H1 (cell line): ENCODE measurements around the gene BSCL2. TPM values are rescaled to one million over a fixed set of nuclear protein-coding genes. Genes with fewer than 3 reads are reported as not detected.

Experiments
- CTCF ChIA-PET: fragments of 300-600 bp; sonication (Branson Sonifier 250); formaldehyde crosslinking; loops from one replicate; lab custom pipeline; 2021; ENCODE audit not compliant: partially characterized antibody; lab: Charles Lee
- POLR2A ChIA-PET: fragments of 300-600 bp; sonication (Branson Sonifier 250); formaldehyde crosslinking; loops from one replicate; lab custom pipeline; 2021; ENCODE audit warnings: inconsistent platforms; ENCODE audit not compliant: partially characterized antibody; lab: Charles Lee
- DNase-seq, 2 experiments: peaks; one replicate each; pipeline versions ENCODE4 v3.0.0 to v3.0.0-alpha.2; 2010 to 2022; ENCODE audit warnings: low spot score in 2 of 2, low read depth in 1 of 2, mixed read lengths in 1 of 2
- FAIRE-seq: peaks from 2 replicates; lab custom pipeline; 2011; peaks lifted over from hg19 to GRCh38; lab: Jason Lieb, UNC
- H2AFZ ChIP-seq: 2 replicates; pipeline ENCODE4 v1.8.1; 2012; ENCODE audit warnings: low read length, inconsistent platforms
- H2AK5ac ChIP-seq: 2 replicates; pipeline ENCODE4 v1.6.1; 2013; ENCODE audit warnings: low read depth, low read length
- H2BK120ac ChIP-seq: replicated peaks from 2 replicates; pipeline ENCODE3; 2013; ENCODE audit warnings: low read depth, low read length, inconsistent platforms
- H2BK12ac ChIP-seq: 2 replicates; pipeline ENCODE4 v1.6.1; 2013; ENCODE audit warnings: low read depth, low read length
- H2BK15ac ChIP-seq: 2 replicates; pipeline ENCODE4 v1.6.1; 2013; ENCODE audit warnings: low read length
- H2BK20ac ChIP-seq: 2 replicates; pipeline ENCODE4 v1.6.1; 2013; ENCODE audit warnings: low read length
- H2BK5ac ChIP-seq: 2 replicates; pipeline ENCODE4 v1.6.1; 2013; ENCODE audit warnings: low read depth, low read length
- H3K14ac ChIP-seq: 2 replicates; pipeline ENCODE4 v1.6.1; 2013; ENCODE audit warnings: inconsistent platforms; ENCODE audit not compliant: insufficient read length
- H3K18ac ChIP-seq: 2 replicates; pipeline ENCODE4 v1.6.1; 2013; ENCODE audit warnings: low read length; ENCODE audit errors: extremely low read depth
- H3K23ac ChIP-seq: 2 replicates; pipeline ENCODE4 v1.6.1; 2013; ENCODE audit warnings: inconsistent platforms; ENCODE audit not compliant: insufficient read length
- H3K23me2 ChIP-seq: 2 replicates; pipeline ENCODE4 v1.6.1; 2013; ENCODE audit warnings: low read depth, low read length
- H3K27ac ChIP-seq: 2 replicates; pipeline ENCODE4 v1.6.1; 2011; ENCODE audit warnings: low read depth, low read length, inconsistent platforms
- H3K27me3 ChIP-seq, 4 experiments: replicated peaks in 1 of 4; 1 replicate in 1 of 4; 2 replicates in 3 of 4; pipeline versions ENCODE4 v1.6.1 to v1.8.1; 2011 to 2013; ENCODE audit warnings: low read length in 3 of 4, mild to moderate bottlenecking in 3 of 4, inconsistent platforms in 2 of 4, mixed read lengths in 2 of 4, moderate library complexity in 1 of 4; ENCODE audit not compliant: control insufficient read depth in 3 of 4, insufficient read depth in 3 of 4; ENCODE audit errors: extremely low read depth in 1 of 4
- H3K36me3 ChIP-seq, 4 experiments: 2 replicates each; pipeline versions ENCODE4 v1.6.1 to v1.8.1; 2011 to 2013; ENCODE audit warnings: mild to moderate bottlenecking in 4 of 4, low read length in 3 of 4, moderate library complexity in 2 of 4, control low read depth in 1 of 4, inconsistent platforms in 1 of 4; ENCODE audit not compliant: insufficient read depth in 4 of 4, control insufficient read depth in 2 of 4
- H3K4ac ChIP-seq: replicated peaks from 2 replicates; pipeline ENCODE3; 2013; ENCODE audit warnings: low read length, low read depth, mixed read lengths, inconsistent platforms; ENCODE audit not compliant: insufficient read length
- H3K4me1 ChIP-seq, 4 experiments: replicated peaks in 1 of 4; 1 replicate in 1 of 4; 2 replicates in 3 of 4; pipeline versions ENCODE4 v1.6.1 to v1.8.1; 2011 to 2013; ENCODE audit warnings: low read length in 3 of 4, inconsistent platforms in 2 of 4, mixed read lengths in 1 of 4; ENCODE audit not compliant: insufficient read depth in 4 of 4, control insufficient read depth in 3 of 4
- H3K4me2 ChIP-seq, 2 experiments: 2 replicates each; pipeline versions ENCODE4 v1.6.1 to v1.8.1; 2011 to 2013; ENCODE audit warnings: low read depth in 2 of 2, low read length in 2 of 2, control low read depth in 1 of 2, inconsistent platforms in 1 of 2, mild to moderate bottlenecking in 1 of 2; ENCODE audit not compliant: insufficient read depth in 1 of 2
- H3K4me3 ChIP-seq, 4 experiments: fragments of 200-600, 300-600 bp in 1 of 4; sonication (generic), shearing (Covaris generic), sonication (Bioruptor Twin) in 1 of 4; 2 replicates each; pipeline versions ENCODE4 v1.5.1 to v1.8.1; 2011 to 2016; ENCODE audit warnings: low read length in 4 of 4, low read depth in 3 of 4, control low read depth in 2 of 4, inconsistent platforms in 2 of 4, mild to moderate bottlenecking in 2 of 4, mixed read lengths in 1 of 4, moderate library complexity in 1 of 4; ENCODE audit not compliant: insufficient read depth in 2 of 4; ENCODE audit errors: extremely low read depth in 1 of 4
- H3K56ac ChIP-seq: replicated peaks from 2 replicates; pipeline ENCODE3; 2013; ENCODE audit warnings: low read depth, mild to moderate bottlenecking, mixed read lengths, low read length, inconsistent platforms; ENCODE audit not compliant: insufficient read length
- H3K79me1 ChIP-seq: 2 replicates; pipeline ENCODE4 v1.6.1; 2013; ENCODE audit warnings: low read depth, low read length, control low read depth
- H3K79me2 ChIP-seq, 2 experiments: 2 replicates each; pipeline versions ENCODE4 v1.6.1 to v1.8.1; 2012 to 2013; ENCODE audit warnings: low read length in 2 of 2, mild to moderate bottlenecking in 2 of 2, inconsistent platforms in 1 of 2; ENCODE audit not compliant: insufficient read depth in 2 of 2, control insufficient read depth in 1 of 2
- H3K9ac ChIP-seq, 4 experiments: replicated peaks in 1 of 4; 1 replicate in 1 of 4; 2 replicates in 3 of 4; pipeline versions ENCODE4 v1.6.1 to v1.8.1; 2011 to 2013; ENCODE audit warnings: low read depth in 3 of 4, low read length in 3 of 4, control low read depth in 2 of 4, mild to moderate bottlenecking in 2 of 4, moderate library complexity in 2 of 4, inconsistent platforms in 1 of 4; ENCODE audit errors: extremely low read depth in 1 of 4
- H3K9me3 ChIP-seq, 2 experiments: 2 replicates each; pipeline versions ENCODE4 v1.6.1 to v1.8.1; 2012 to 2013; ENCODE audit warnings: mild to moderate bottlenecking in 2 of 2, moderate library complexity in 2 of 2, control low read depth in 1 of 2, inconsistent platforms in 1 of 2, low read depth in 1 of 2, low read length in 1 of 2, mixed read lengths in 1 of 2; ENCODE audit not compliant: insufficient read depth in 2 of 2
- H4K20me1 ChIP-seq, 2 experiments: replicated peaks in 1 of 2; 2 replicates each; pipeline versions ENCODE3 to v1.8.1; 2011 to 2013; ENCODE audit warnings: inconsistent platforms in 2 of 2, low read length in 2 of 2, mild to moderate bottlenecking in 1 of 2; ENCODE audit not compliant: insufficient read depth in 2 of 2, control insufficient read depth in 1 of 2
- H4K5ac ChIP-seq: 2 replicates; pipeline ENCODE4 v1.6.1; 2013; ENCODE audit warnings: low read length, low read depth, mixed read lengths, inconsistent platforms; ENCODE audit not compliant: insufficient read length
- H4K8ac ChIP-seq: 2 replicates; pipeline ENCODE4 v1.8.0; 2013; ENCODE audit warnings: mild to moderate bottlenecking, moderate library complexity, low read length, inconsistent platforms; ENCODE audit not compliant: insufficient read depth; ENCODE audit errors: extremely low read depth
- H4K91ac ChIP-seq: replicated peaks from 2 replicates; pipeline ENCODE3; 2013; ENCODE audit warnings: low read length, mixed read lengths, inconsistent platforms; ENCODE audit not compliant: insufficient read length
- BCL11A ChIP-seq, 2 experiments: IDR thresholded peaks; one replicate each; pipeline ENCODE4 v1.6.1; 2011; ENCODE audit warnings: low read depth in 2 of 2, low read length in 2 of 2, mild to moderate bottlenecking in 2 of 2
- CHD2 ChIP-seq: IDR thresholded peaks from 2 replicates; pipeline ENCODE4 v1.6.1; 2012; ENCODE audit warnings: low read length, improper control_type of control experiment
- POLR2A ChIP-seq, 2 experiments: IDR thresholded peaks; 1 replicate in 1 of 2; 2 replicates in 1 of 2; pipeline ENCODE4 v1.6.1; 2011; ENCODE audit warnings: low read depth in 2 of 2, low read length in 2 of 2, mild to moderate bottlenecking in 2 of 2; ENCODE audit errors: control extremely low read depth in 1 of 2
- POU5F1 ChIP-seq: IDR thresholded peaks from 2 replicates; pipeline ENCODE4 v1.6.1; 2011; ENCODE audit warnings: low read depth, mild to moderate bottlenecking, low read length, moderate library complexity
- RXRA ChIP-seq: IDR thresholded peaks from 2 replicates; pipeline ENCODE4 v1.6.1; 2011; ENCODE audit warnings: low read depth, mild to moderate bottlenecking, low read length, moderate library complexity; ENCODE audit not compliant: insufficient read depth
- SIN3A ChIP-seq, 2 experiments: IDR thresholded peaks in 1 of 2; conservative IDR thresholded peaks in 1 of 2; 2 replicates each; pipeline ENCODE4 v1.6.1; 2011 to 2012; ENCODE audit warnings: low read length in 2 of 2, improper control_type of control experiment in 1 of 2, low read depth in 1 of 2, mild to moderate bottlenecking in 1 of 2
- SIRT6 ChIP-seq: IDR thresholded peaks from one replicate; pipeline ENCODE4 v1.7.1; 2012; ENCODE audit warnings: low read length, inconsistent platforms
- SIX5 ChIP-seq: IDR thresholded peaks from 2 replicates; pipeline ENCODE4 v1.6.1; 2011; ENCODE audit warnings: mild to moderate bottlenecking, low read depth, low read length
- TAF7 ChIP-seq: optimal IDR thresholded peaks from 2 replicates; pipeline ENCODE3; 2011; ENCODE audit warnings: low read depth, mild to moderate bottlenecking, inconsistent platforms, low read length, moderate library complexity, borderline replicate concordance
- ZNF274 ChIP-seq: IDR thresholded peaks from 2 replicates; pipeline ENCODE4 v1.7.0; 2012; ENCODE audit warnings: low read length, borderline replicate concordance; ENCODE audit errors: extremely low read depth
- WGBS, 2 experiments: shearing (Covaris generic) in 1 of 2; methylation state at CpG; one replicate each; pipeline versions ENCODE4 v1.1.6 to v1.1.7; 2013 to 2015; ENCODE audit warnings: low lambda C conversion rate in 2 of 2, mixed read lengths in 2 of 2, inconsistent platforms in 1 of 2, low coverage in 1 of 2, missing lambda C conversion rate in 1 of 2; ENCODE audit not compliant: insufficient replicate concordance in 2 of 2, insufficient coverage in 1 of 2, insufficient read length in 1 of 2; ENCODE audit errors: extremely low coverage in 1 of 2, missing lambda C conversion rate in 1 of 2; 5-methylcytosine and 5-hydroxymethylcytosine counted together
- polyA plus RNA-seq, 7 experiments: library from polyadenylated mRNA; depleted of rRNA in 3 of 7; stranded (reverse) in 5 of 7; unstranded in 2 of 7; fragments of >200 nt in 5 of 7; fragments of 200-250 nt in 2 of 7; gene quantifications; 1 replicate in 5 of 7; 2 replicates in 1 of 7; 4 replicates in 1 of 7; pipeline versions ENCODE4 v1.2.1 to v1.2.3, GENCODE V29; 2011 to 2013; ENCODE audit warnings: missing spikeins in 2 of 7, mixed read lengths in 2 of 7
- total RNA-seq: library from RNA; stranded (reverse); fragmentation: NEBNext Ultra II Directional; extraction: Animal tissue kit (Norgen Biotek cat#: 25700); gene quantifications from 2 replicates; pipeline ENCODE4 v1.2.1, GENCODE V29; 2021
- TF ChIP-seq, protein P1 (sequence below): IDR thresholded peaks from 2 replicates; pipeline ENCODE4 v1.6.1; 2012; ENCODE audit warnings: inconsistent platforms
- TF ChIP-seq, protein P2 (sequence below): IDR thresholded peaks from 2 replicates; pipeline ENCODE4 v1.6.1; 2011; ENCODE audit warnings: low read length, improper control_type of control experiment

The BSCL2 gene
- total and polyA plus RNA-seq, 2 of the 8 experiments (the other 6 are each of a cell fraction or from before 2014, with no cell fraction given), result 59.5 to 264 TPM

DNA sequence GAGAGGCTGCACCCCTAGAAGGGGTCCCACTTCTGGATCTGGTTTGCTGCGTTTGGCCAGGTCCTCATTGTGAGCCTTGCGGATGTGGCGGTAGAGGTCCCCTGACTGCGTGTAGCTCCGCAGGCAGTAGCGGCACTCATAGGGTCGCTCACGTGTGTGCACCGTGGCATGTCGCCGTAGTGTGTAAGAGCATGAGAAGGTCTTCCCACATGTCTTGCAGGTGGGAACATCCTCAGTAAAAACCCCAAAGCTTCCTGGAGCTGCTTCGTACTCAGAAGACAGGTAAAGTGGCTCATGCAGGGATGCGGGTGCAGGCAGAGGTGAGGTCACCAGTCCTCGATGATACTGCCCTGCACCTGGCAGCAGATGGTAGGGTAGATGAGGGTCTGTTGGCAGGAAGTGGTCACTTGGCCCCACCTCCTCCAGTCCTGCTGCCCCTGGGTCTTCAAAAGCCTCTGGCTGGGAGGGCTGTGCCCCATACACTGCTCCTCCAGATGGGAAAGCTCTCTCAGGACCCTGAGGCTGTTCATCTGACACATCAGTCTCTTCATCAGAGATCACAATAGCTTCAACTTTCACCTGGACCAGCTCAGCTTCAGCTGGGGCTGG is 45.1 kb upstream of the BSCL2 start:
- FAIRE-seq (no peak), DNase-seq (no peak)
- Histone ChIP-seq H3K4me3 (no peak overlapping the region), H2AK5ac (no peak overlapping the region), H3K9ac (no peak overlapping the region), H2BK5ac (no peak overlapping the region), H3K56ac (no peak overlapping the region), H3K23me2 (no peaks in the 10 kb centered on the region; the same call in 1 of the 2 replicates), H4K20me1 (peaks cover 14 to 22% of the 10 kb centered on the region in 2 experiments), H3K27me3 (no peaks in the 10 kb centered on the region), H4K5ac (no peak overlapping the region), H3K18ac (no peak overlapping the region), H3K79me1 (peaks cover 16% of the 10 kb centered on the region), H4K8ac (no peak overlapping the region), H2BK20ac (no peak overlapping the region), H2BK15ac (no peak overlapping the region), H3K79me2 (peaks cover 10 to 57% of the 10 kb centered on the region in 2 experiments), H2BK120ac (no peak overlapping the region), H2AFZ (no peak overlapping the region), H4K91ac (no peak overlapping the region), H3K4me1 (peaks cover 3 to 7% (median 4%) of the 10 kb centered on the region in 4 experiments), H3K27ac (no peak overlapping the region), H3K4ac (no peak overlapping the region), H3K36me3 (peaks cover 14 to 34% (median 19%) of the 10 kb centered on the region in 4 experiments), H3K23ac (no peak overlapping the region), H3K14ac (no peak overlapping the region), H3K9me3 (no peaks in the 10 kb centered on the region), H2BK12ac (no peak overlapping the region), H3K4me2 (no peak overlapping the region; a peak in 1 of 4 replicates)
- ChIA-PET POLR2A (interaction anchor here (0.9 to 16.9 kb wide), 14 partner anchors 7 to 161 kb away, joined by 3 to 192 read pairs (median 10); partner anchors contain the start of genes BSCL2, GNG3, HNRNPUL2 and SLC3A2), CTCF (interaction anchor here (0.6 to 5.4 kb wide), 10 partner anchors 10 to 80 kb away, joined by 3 to 48 read pairs (median 4); partner anchors contain the start of genes TAF6L, TEX54, TMEM179B and TTC9C)
- WGBS, 2 experiments, result 93% methylated on average over 14 of the region's 14 CpGs; no CpG with 5 or more reads in 1 of the 2 experiments
- TF ChIP-seq SIN3A (conservative IDR thresholded peaks at IDR 0.05 in 1 of 2, IDR thresholded peaks at IDR 0.05 in 1 of 2; ENCODE audit: low read depth in 1 of 2, low read length in 2 of 2) (no peak), SIX5 (no peak), BCL11A (IDR thresholded peaks at IDR 0.05; ENCODE audit: low read depth in 2 of 2, low read length in 2 of 2) (no peak), SIRT6 (no peak), ZNF274 (no peak), CHD2 (no peak), POU5F1 (no peak), TAF7 (no peak), POLR2A (IDR thresholded peaks at IDR 0.05; ENCODE audit: control extremely low read depth in 1 of 2, low read depth in 2 of 2, low read length in 2 of 2) (no peak), RXRA (no peak)
- TF ChIP-seq, protein P1, sequence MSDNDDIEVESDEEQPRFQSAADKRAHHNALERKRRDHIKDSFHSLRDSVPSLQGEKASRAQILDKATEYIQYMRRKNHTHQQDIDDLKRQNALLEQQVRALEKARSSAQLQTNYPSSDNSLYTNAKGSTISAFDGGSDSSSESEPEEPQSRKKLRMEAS, result no peak
- TF ChIP-seq, protein P2, sequence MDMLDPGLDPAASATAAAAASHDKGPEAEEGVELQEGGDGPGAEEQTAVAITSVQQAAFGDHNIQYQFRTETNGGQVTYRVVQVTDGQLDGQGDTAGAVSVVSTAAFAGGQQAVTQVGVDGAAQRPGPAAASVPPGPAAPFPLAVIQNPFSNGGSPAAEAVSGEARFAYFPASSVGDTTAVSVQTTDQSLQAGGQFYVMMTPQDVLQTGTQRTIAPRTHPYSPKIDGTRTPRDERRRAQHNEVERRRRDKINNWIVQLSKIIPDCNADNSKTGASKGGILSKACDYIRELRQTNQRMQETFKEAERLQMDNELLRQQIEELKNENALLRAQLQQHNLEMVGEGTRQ, result no peak
